ENCODE data around the gene SORT1. TPM values are rescaled to one million over a fixed set of nuclear protein-coding genes. Genes with fewer than 3 reads are reported as not detected.

Gene SORT1
- total RNA-seq, 2 donors from 2014 or later, result 0.66 to 0.78 TPM

Other genes starting within 250 kb of the SORT1 start
- 100 to 1,000 TPM; 116 to 168 TPM for gene SARS1, start 184.0 kb downstream of the SORT1 start, total RNA-seq
- gene CELSR2, start 148.4 kb downstream of the SORT1 start, total RNA-seq, result 1 to 10 TPM in 1 of 2 donors, under 1 TPM in 1; 0.77 to 1.3 TPM
- gene PSRC1, start 114.8 kb downstream of the SORT1 start, total RNA-seq, result 10 to 100 TPM; 17.5 to 20.3 TPM
- not detected for gene MYBPHL, start 90.9 kb downstream of the SORT1 start, total RNA-seq
- gene PSMA5, start 28.5 kb upstream of the SORT1 start, total RNA-seq, result 100 to 1,000 TPM; 106 to 198 TPM
- gene SYPL2, start 68.6 kb upstream of the SORT1 start, total RNA-seq, result not detected
- 10 to 100 TPM; 14.5 to 15.3 TPM for gene ATXN7L2, start 86.0 kb upstream of the SORT1 start, total RNA-seq
- 10 to 100 TPM in 1 of 2 donors, 1 to 10 TPM in 1; 7.6 to 19.2 TPM for gene CYB561D1, start 96.2 kb upstream of the SORT1 start, total RNA-seq
- 1 to 10 TPM; 1.1 to 1.2 TPM for gene AMIGO1, start 111.8 kb upstream of the SORT1 start, total RNA-seq
- under 1 TPM in 1 of 2 donors, not detected in 1; 0.45 TPM for gene GPR61, start 142.0 kb upstream of the SORT1 start, total RNA-seq
- gene GNAI3, start 150.7 kb upstream of the SORT1 start, total RNA-seq, result 10 to 100 TPM in 1 of 2 donors, 1 to 10 TPM in 1; 10.0 to 11.6 TPM
- gene GNAT2, start 221.7 kb upstream of the SORT1 start, total RNA-seq, result under 1 TPM; 0.32 to 0.54 TPM
- 100 to 1,000 TPM in 1 of 2 donors, 10 to 100 TPM in 1; 97.1 to 135 TPM for gene AMPD2, start 221.9 kb upstream of the SORT1 start, total RNA-seq

Data from activated T-helper 17 cell treated with anti-CD3 and anti-CD28 coated beads, Interleukin-2, amount 50 U/mL, for 72 hours (primary cell).